ENCODE measurements around the gene ANKRD11. TPM values are rescaled to one million over a fixed set of nuclear protein-coding genes. Genes with fewer than 3 reads are reported as not detected.
"Not testable (repeated sequence)": the region's sequence is repeated elsewhere in the genome, so short reads cannot be mapped to it uniquely, and the experiment has no call there.

ANKRD11 gene
- total RNA-seq, 4 donors from 2014 or later: 75.6 to 183 (median 108) TPM

DNA sequence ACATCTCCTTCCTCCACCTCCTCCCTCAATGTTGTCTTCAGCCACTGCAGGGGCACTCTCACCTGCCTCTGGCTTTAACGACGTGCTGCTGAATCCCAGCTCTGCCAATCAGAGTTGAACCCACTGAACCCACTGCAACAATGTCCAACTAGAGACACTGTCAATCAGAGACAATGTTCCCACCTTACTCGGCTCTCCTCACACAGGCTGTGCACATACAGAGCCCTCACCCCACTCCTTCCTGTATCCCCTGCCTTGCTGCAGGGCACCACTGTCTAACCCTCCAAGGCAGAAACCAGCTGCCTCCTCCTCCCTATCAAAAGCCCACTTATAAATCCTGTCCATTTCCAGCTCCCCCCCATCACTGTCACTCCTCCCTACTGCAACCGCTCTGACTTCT lies 58.7 kb downstream of the ANKRD11 start:
- intact Hi-C loops (cut with DNase I; ENCODE audit: low total_unique reads): no loop called here
- no peak overlapping the region for H3K4me3 ChIP-seq (ENCODE audit: low read depth, poor library complexity, severe bottlenecking)
- 50 to 70% methylated on average over 4 of the region's 4 CpGs for WGBS, 2 donors
- no peak for DNase-seq (ENCODE audit: low spot score in 2 of 2)
- no peak for TF ChIP-seq POLR2A (IDR thresholded peaks at IDR 0.05)
- TF ChIP-seq, protein P1, sequence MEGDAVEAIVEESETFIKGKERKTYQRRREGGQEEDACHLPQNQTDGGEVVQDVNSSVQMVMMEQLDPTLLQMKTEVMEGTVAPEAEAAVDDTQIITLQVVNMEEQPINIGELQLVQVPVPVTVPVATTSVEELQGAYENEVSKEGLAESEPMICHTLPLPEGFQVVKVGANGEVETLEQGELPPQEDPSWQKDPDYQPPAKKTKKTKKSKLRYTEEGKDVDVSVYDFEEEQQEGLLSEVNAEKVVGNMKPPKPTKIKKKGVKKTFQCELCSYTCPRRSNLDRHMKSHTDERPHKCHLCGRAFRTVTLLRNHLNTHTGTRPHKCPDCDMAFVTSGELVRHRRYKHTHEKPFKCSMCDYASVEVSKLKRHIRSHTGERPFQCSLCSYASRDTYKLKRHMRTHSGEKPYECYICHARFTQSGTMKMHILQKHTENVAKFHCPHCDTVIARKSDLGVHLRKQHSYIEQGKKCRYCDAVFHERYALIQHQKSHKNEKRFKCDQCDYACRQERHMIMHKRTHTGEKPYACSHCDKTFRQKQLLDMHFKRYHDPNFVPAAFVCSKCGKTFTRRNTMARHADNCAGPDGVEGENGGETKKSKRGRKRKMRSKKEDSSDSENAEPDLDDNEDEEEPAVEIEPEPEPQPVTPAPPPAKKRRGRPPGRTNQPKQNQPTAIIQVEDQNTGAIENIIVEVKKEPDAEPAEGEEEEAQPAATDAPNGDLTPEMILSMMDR (IDR thresholded peaks at IDR 0.05): no peak

DNA sequence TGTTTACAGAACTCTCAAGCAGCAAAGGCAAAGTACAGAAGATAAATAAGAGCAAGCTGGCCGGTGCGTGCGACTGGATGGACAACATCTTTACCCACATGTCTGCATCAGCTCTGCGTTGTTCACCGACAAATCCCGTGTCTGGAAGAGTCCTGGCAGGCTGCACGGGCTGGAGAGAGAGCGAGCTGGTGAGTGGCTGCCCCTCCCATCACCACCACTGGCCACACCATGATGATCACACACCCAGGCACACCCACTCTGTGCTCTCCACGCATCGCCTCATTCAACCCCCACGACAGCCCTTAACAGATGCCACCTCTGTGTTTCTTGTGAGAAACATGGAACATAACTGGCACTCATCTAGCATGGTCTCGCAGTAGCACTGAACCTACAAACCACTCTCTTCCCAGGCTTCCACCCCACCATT lies 59.2 kb downstream of the ANKRD11 start:
- TF ChIP-seq, protein P1 (IDR thresholded peaks at IDR 0.05): no peak
- no peak for TF ChIP-seq POLR2A (IDR thresholded peaks at IDR 0.05)
- WGBS, 2 donors: 51 to 54% methylated on average over 12 of the region's 12 CpGs
- intact Hi-C loops (cut with DNase I; ENCODE audit: low total_unique reads): no loop called here
- H3K4me3 ChIP-seq (ENCODE audit: low read depth, poor library complexity, severe bottlenecking): no peak overlapping the region
- DNase-seq (ENCODE audit: low spot score in 2 of 2): no peak

DNA sequence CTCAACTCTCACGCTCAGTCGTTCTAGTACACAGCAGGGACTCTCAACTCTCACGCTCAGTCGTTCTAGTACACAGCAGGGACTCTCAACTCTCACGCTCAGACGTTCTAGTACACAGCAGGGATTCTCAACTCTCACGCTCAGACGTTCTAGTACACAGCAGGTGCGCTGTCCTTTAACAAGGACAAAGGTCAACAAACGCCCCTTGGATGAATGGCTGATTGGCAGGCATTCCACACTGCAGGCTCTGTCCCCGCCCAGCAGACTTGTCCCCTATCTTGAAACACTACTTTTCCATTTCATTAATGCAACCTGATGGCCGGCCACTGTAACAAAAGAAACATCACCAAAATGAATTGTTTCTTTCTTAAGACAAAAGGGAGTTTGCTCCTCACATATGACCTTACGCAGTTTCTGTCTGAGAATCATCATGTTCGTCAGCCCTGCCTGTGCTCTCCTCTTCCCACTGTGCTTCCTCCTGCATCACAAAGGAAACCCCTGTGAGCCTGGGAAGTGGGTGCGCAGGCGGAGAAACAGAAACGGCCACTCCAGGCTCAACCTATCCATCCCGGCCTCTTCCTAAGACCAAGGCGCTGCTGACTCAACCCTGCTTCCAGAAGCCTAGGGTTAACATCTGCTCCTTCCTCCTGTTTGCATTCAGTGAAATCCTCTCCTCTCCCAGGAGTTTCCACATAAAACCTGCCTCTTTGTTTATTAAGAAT lies 59.8 kb downstream of the ANKRD11 start:
- no peak overlapping the region for H3K4me3 ChIP-seq (ENCODE audit: low read depth, poor library complexity, severe bottlenecking)
- no peak for DNase-seq (ENCODE audit: low spot score in 2 of 2)
- WGBS, 2 donors: 85 to 92% methylated on average over 19 of the region's 19 CpGs
- TF ChIP-seq, protein P1 (IDR thresholded peaks at IDR 0.05): no peak
- TF ChIP-seq POLR2A (IDR thresholded peaks at IDR 0.05): no peak
- intact Hi-C loops (cut with DNase I; ENCODE audit: low total_unique reads): no loop called here

DNA sequence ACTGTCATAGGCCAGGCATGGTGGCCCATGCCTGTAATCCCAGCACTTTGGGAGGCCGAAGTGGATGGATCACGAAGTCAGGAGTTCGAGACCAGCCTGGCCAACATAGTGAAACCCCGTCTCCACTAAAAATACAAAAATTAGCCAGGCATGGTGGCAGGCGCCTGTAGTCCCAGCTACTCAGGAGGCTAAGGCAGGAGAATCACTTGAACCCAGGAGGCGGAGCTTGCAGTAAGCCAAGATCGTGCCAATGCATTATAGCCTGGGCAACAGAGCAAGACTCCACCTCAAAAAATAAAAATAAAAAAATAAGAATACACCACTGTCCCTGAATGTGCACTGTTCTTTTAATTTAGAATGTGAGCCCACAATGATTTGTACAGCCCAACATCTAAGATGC lies 61.8 kb downstream of the ANKRD11 start:
- H3K4me3 ChIP-seq (ENCODE audit: low read depth, poor library complexity, severe bottlenecking); intact Hi-C loops (cut with DNase I; ENCODE audit: low total_unique reads); DNase-seq (ENCODE audit: low spot score in 2 of 2): not testable (repeated sequence)
- WGBS, 2 donors: 95 to 96% methylated on average over 7 of the region's 7 CpGs

DNA sequence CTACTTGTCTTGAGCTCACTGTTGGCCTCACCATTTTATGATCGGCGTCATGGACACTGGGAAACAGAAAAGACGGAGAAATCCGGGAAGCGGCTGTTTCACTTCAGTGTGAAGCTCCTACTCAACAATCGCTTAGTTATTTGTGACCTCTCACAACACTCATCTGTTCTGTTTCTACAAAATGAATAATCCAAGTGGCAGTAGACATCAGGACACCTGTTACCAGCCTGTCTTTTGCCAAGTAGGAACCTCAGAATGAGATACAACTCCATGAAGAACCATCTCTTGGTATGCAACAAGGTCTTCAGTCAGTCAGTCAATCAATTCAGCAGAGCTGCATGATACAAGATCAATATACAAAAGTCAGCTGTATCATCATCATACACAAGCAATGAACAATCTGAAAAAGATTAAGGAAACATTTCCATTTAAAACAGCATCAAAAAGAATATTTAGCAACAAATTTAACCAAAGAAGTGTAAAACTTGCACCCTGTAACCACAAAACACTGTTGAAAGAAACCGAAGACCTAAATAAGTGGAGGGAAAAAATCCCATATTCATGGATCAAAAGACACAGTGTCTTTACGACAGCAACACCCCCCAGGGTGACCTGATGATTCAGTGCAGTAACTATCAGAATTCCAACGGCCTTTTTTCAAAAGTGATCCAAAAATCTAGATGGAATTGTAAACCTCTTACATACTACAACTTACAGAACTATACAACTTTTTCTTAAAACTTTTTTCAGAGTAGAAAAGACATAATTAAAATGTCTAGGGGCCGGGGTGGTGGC lies 63.4 kb downstream of the ANKRD11 start:
- TF ChIP-seq, protein P1 (IDR thresholded peaks at IDR 0.05): no peak
- no peak for TF ChIP-seq POLR2A (IDR thresholded peaks at IDR 0.05)

DNA sequence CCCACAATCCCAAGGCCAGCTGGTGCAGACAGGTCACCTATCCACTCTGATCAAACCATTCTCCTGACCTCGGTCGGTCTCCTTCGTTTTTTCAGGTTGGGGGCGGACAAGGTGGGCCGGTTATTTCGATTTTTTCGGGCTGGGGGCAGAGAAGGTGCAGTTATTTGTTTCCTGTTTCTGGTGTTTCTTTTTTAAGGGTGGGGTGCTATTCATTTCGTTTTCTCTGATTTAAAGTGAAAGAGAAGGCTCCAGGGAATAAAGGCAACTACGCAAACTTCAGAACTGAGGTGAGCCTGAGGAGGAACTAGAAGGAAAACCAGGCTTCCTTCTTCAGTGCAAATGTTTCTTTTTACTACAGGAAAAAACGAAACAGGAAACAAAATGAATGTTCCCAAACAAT lies 64.8 kb downstream of the ANKRD11 start:
- 69 to 82% methylated on average over 10 of the region's 10 CpGs for WGBS, 2 donors
- TF ChIP-seq, protein P1 (IDR thresholded peaks at IDR 0.05): no peak
- TF ChIP-seq POLR2A (IDR thresholded peaks at IDR 0.05): no peak

More for the DNA sequence above, 63.4 kb downstream of the ANKRD11 start:
- intact Hi-C loops (cut with DNase I; ENCODE audit: low total_unique reads): no loop called here
- H3K4me3 ChIP-seq (ENCODE audit: low read depth, poor library complexity, severe bottlenecking): no peak overlapping the region
- WGBS, 2 donors: 80 to 84% methylated on average over 10 of the region's 10 CpGs
- DNase-seq (ENCODE audit: low spot score in 2 of 2): no peak

More for the DNA sequence above, 64.8 kb downstream of the ANKRD11 start:
- DNase-seq (ENCODE audit: low spot score in 2 of 2): no peak
- intact Hi-C loops (cut with DNase I; ENCODE audit: low total_unique reads): no loop called here
- no peak overlapping the region for H3K4me3 ChIP-seq (ENCODE audit: low read depth, poor library complexity, severe bottlenecking)
